GM19035 (cell line): ENCODE measurements around the gene THAP11.

Experiments used
- ATAC-seq: cut with Tn5 transposase; IDR thresholded peaks from one replicate; pipeline ENCODE4 v1.9.1; 2021; ENCODE audit not compliant: unreplicated experiment

Gene THAP11

GRCh38 chr16:67841816-67842508, at the start of gene THAP11:
THAP11 (plus strand) TSS chr16:67842320; CDS start chr16:67842555, 235 bp downstream.
- peak; percentile 49 for ATAC-seq

GRCh38 chr16:67796099-67796718, 45.9 kb upstream of the THAP11 start:
- ATAC-seq = no peak

- no peak for ATAC-seq
Measured at GRCh38 chr16:67800338-67800926, 41.7 kb upstream of the THAP11 start.

GRCh38 chr16:67801241-67801640, 40.9 kb upstream of the THAP11 start:
- ATAC-seq = no peak

GRCh38 chr16:67801883-67802282, 40.2 kb upstream of the THAP11 start:
- no peak for ATAC-seq

GRCh38 chr16:67803894-67804293, 38.2 kb upstream of the THAP11 start:
- no peak for ATAC-seq

GRCh38 chr16:67804853-67805542, 37.1 kb upstream of the THAP11 start:
- no peak for ATAC-seq

- peak; percentile 2 for ATAC-seq
Measured at GRCh38 chr16:67805718-67806427, 36.2 kb upstream of the THAP11 start.

GRCh38 chr16:67806428-67807147, 35.5 kb upstream of the THAP11 start, which contains the start of the genes RANBP10 and TSNAXIP1:
RANBP10 (minus strand) TSS chr16:67806560; CDS start chr16:67806536, 24 bp downstream.
TSNAXIP1 (plus strand) TSS chr16:67806889; CDS start chr16:67807150, 261 bp downstream.
- ATAC-seq = peak; percentile 88

- ATAC-seq = no peak
Measured at GRCh38 chr16:67807148-67807682, 34.9 kb upstream of the THAP11 start.

- ATAC-seq = no peak
Measured at GRCh38 chr16:67811899-67812298, 30.2 kb upstream of the THAP11 start.

- no peak for ATAC-seq
Measured at GRCh38 chr16:67814567-67814966, 27.6 kb upstream of the THAP11 start.

- ATAC-seq = no peak
Measured at GRCh38 chr16:67820608-67821259, 21.4 kb upstream of the THAP11 start.

GRCh38 chr16:67822511-67822910, 19.6 kb upstream of the THAP11 start:
- no peak for ATAC-seq

GRCh38 chr16:67825119-67825518, 17.0 kb upstream of the THAP11 start:
- ATAC-seq = no peak

- no peak for ATAC-seq
Measured at GRCh38 chr16:67825906-67826305, 16.2 kb upstream of the THAP11 start.

- ATAC-seq = no peak
Measured at GRCh38 chr16:67828651-67829050, 13.5 kb upstream of the THAP11 start.

GRCh38 chr16:67833030-67833414, 9.1 kb upstream of the THAP11 start:
- no peak for ATAC-seq

- ATAC-seq = peak; percentile 96
Measured at GRCh38 chr16:67833415-67834241, 8.5 kb upstream of the THAP11 start.
